ENCODE data around the gene MRPL22.
A peak's percentile ranks its signal among the peaks of the same experiment; 100 is the strongest.

Gene MRPL22

DNA sequence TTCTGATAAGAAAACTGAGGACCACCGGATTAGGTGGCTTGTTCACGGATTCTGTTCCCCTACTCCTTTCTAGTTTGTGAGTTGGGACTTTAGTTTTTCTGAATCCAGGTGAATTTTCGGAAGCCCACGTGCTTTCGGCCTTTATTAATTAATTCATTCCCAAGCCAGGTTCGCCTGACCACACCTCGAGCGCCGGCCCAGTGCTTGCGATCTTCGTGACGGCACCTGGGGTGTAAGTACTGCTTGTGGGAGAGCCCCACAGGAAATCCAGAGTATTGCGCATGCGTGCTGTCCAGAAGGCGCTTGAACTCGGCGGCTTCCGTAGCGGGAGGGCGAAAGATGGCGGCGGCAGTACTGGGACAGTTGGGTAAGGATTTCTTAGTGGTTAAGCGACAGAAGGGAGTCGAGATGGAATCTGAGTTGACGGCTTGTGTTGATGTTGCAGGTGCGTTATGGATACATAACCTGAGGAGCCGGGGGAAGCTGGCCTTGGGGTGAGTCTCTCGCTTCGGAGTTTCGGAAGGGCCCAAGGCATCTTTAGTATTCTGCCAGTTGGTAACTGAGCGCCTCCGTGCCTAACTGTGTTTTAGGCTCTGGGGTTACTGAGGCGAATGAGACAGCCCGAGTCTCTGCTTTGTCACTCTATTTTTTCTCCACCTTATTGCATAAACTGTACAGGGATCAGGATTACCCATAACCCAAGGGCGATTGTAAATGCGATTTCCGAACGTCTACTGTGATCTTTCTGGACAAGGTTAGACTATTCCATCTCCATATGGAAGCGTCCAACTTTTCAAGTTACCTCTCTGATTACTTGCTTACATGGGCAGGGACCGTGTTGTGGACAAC, at the start of gene MRPL22:
Gene MRPL22, plus strand, starts transcription at position 302 of the 849 bp plus-strand sequence. Its CDS starts 38 bp downstream, at position 340.
- DNase-seq (ENCODE audit: low read depth, low spot score): peak; percentile 71
- TF ChIP-seq, protein P1, sequence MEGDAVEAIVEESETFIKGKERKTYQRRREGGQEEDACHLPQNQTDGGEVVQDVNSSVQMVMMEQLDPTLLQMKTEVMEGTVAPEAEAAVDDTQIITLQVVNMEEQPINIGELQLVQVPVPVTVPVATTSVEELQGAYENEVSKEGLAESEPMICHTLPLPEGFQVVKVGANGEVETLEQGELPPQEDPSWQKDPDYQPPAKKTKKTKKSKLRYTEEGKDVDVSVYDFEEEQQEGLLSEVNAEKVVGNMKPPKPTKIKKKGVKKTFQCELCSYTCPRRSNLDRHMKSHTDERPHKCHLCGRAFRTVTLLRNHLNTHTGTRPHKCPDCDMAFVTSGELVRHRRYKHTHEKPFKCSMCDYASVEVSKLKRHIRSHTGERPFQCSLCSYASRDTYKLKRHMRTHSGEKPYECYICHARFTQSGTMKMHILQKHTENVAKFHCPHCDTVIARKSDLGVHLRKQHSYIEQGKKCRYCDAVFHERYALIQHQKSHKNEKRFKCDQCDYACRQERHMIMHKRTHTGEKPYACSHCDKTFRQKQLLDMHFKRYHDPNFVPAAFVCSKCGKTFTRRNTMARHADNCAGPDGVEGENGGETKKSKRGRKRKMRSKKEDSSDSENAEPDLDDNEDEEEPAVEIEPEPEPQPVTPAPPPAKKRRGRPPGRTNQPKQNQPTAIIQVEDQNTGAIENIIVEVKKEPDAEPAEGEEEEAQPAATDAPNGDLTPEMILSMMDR (IDR thresholded peaks at IDR 0.05; ENCODE audit: insufficient read depth, low read length, missing control alignments): no peak
- ChIA-PET CTCF (interaction anchor here (0.8 to 1.4 kb wide), 4 partner anchors 9 to 32 kb away, joined by 3 to 4 read pairs (median 4); no protein-coding TSS in a partner anchor), POLR2A (no interaction called here)
- peak within 1 kb of the TSS; percentile 89 for H3K4me3 ChIP-seq (ENCODE audit: low read depth, low read length)

- CTCF ChIA-PET: interaction anchor here (1.6 kb wide), 1 partner anchor 11 kb away, joined by 3 read pairs; no protein-coding TSS in a partner anchor
- TF ChIP-seq, protein P1 (IDR thresholded peaks at IDR 0.05; ENCODE audit: insufficient read depth, low read length, missing control alignments): no peak
- no peak for DNase-seq (ENCODE audit: low read depth, low spot score)
- no peak overlapping the region for H3K4me3 ChIP-seq (ENCODE audit: low read depth, low read length)
- POLR2A ChIA-PET: no interaction called here
Observed at GRCh38 chr5:154892369-154892771, 48.5 kb upstream of the MRPL22 start.

GRCh38 chr5:154893381-154893780, 47.5 kb upstream of the MRPL22 start:
- H3K4me3 ChIP-seq (ENCODE audit: low read depth, low read length): no peak overlapping the region
- TF ChIP-seq, protein P1 (IDR thresholded peaks at IDR 0.05; ENCODE audit: insufficient read depth, low read length, missing control alignments): no peak
- no peak for DNase-seq (ENCODE audit: low read depth, low spot score)
- POLR2A ChIA-PET: no interaction called here
- CTCF ChIA-PET: interaction anchor here (1.6 kb wide), 1 partner anchor 10 kb away, joined by 3 read pairs; no protein-coding TSS in a partner anchor

DNA sequence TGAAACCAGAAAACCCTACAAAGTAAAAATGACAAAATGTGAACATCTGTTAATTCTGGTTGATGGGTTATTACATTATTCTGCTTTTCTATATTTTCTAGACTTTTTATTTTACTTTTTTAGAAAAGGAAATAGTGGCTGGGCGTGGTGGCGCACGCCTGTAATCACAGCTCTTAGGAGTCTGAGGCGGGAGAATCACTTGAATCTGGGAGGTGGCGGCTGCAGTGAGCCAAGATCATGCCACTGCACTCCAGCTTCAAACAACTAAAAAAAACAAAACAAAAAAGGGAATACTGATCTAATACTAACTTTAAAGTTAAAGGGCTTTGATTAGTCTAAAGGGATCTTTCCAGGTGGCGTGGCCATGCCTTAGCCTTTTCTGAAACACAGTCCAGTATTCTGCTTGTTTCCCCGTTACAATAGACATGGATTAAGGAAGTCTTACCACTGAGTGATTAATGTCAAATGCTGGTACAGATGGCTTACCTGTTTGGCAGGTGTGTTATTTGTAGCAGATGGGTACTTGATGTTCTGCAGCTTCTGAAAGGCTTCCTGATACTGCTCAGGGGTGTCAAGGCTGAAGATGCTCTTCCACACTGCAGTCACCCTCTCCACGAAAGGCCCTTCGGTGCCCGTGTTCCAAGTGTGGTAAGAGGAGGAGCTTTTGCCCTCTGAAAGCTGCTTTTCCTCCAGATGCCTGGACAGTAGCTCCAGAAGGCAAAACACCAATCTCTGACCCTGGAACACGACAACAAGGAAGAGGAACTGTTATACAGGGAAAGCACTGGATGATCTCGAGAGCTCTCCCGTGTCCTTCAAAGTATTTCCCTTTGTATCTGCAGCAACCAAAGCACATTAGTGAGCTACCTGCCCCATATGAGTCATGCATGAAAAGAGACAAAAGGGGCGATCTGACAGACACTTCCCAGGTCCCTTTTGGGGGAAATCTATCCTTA, 45.0 kb upstream of the MRPL22 start:
- DNase-seq (ENCODE audit: low read depth, low spot score): no peak
- ChIA-PET POLR2A (no interaction called here), CTCF (interaction anchor here (1.2 to 1.5 kb wide), 3 partner anchors 14 to 245 kb away, joined by 3 to 5 read pairs (median 4); no protein-coding TSS in a partner anchor)
- no peak overlapping the region for H3K4me3 ChIP-seq (ENCODE audit: low read depth, low read length)
- TF ChIP-seq, protein P1 (IDR thresholded peaks at IDR 0.05; ENCODE audit: insufficient read depth, low read length, missing control alignments): no peak

DNA sequence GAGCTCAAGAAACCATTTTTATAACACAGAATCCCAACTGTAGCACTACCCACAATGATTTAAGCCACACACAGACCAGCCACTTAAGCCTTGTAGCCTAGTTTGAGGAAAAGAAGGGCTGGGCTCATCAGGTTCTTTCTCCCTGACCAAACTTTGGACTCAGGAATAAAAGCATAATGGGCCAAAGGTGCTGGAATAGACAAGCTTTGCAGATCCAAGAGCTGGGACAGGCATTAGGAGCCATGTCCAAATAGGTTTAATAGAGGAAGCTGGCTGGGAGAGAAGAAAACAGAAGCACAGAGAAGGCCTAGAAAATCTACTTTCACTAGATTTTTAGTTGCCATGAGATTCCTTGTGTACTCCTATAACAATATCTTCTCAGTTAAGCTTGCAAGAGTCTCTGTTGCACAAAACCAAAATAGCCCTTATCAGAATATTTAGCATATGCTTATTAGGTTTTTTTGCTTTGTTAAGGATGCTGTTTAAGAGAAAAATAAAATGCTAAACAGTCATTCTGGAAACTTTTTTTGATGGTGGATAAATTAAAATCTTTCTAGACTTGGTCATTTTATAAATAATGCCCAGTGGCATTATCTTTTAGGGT, 44.2 kb upstream of the MRPL22 start:
- TF ChIP-seq, protein P1 (IDR thresholded peaks at IDR 0.05; ENCODE audit: insufficient read depth, low read length, missing control alignments): no peak
- ChIA-PET POLR2A (no interaction called here), CTCF (interaction anchor here (1.2 to 1.5 kb wide), 3 partner anchors 15 to 246 kb away, joined by 3 to 5 read pairs (median 4); no protein-coding TSS in a partner anchor)
- DNase-seq (ENCODE audit: low read depth, low spot score): no peak
- no peak overlapping the region for H3K4me3 ChIP-seq (ENCODE audit: low read depth, low read length)
